HG03066 (cell line): ENCODE data around the gene PLEK2.
"Not testable (repeated sequence)": the region's sequence is repeated elsewhere in the genome, so short reads cannot be mapped to it uniquely, and the experiment has no call there.

Source experiments
- ATAC-seq: cut with Tn5 transposase; IDR thresholded peaks from one replicate; pipeline ENCODE4 v1.9.1; 2021; ENCODE audit warnings: low read depth; ENCODE audit not compliant: unreplicated experiment

Gene PLEK2

GRCh38 chr14:67411820-67412421 is at the start of gene PLEK2:
Gene PLEK2 (minus strand): TSS chr14:67412165. CDS start chr14:67412059, 106 bp downstream.
- no peak for ATAC-seq

GRCh38 chr14:67461341-67461985 is 49.5 kb upstream of the PLEK2 start:
- no peak for ATAC-seq

- no peak for ATAC-seq
Measured at GRCh38 chr14:67459336-67459735, 47.4 kb upstream of the PLEK2 start.

- ATAC-seq: no peak
Measured at GRCh38 chr14:67457782-67458181, 45.8 kb upstream of the PLEK2 start.

GRCh38 chr14:67456732-67457131 is 44.8 kb upstream of the PLEK2 start:
- ATAC-seq: no peak

- no peak for ATAC-seq
Measured at GRCh38 chr14:67453575-67454300, 41.8 kb upstream of the PLEK2 start.

GRCh38 chr14:67451667-67452066 is 39.7 kb upstream of the PLEK2 start:
- ATAC-seq: not testable (repeated sequence)

GRCh38 chr14:67449096-67449495 is 37.1 kb upstream of the PLEK2 start:
- no peak for ATAC-seq

- ATAC-seq: no peak
Measured at GRCh38 chr14:67447033-67447381, 35.0 kb upstream of the PLEK2 start.

- no peak for ATAC-seq
Measured at GRCh38 chr14:67446371-67447032, 34.5 kb upstream of the PLEK2 start.

GRCh38 chr14:67444395-67444794 is 32.4 kb upstream of the PLEK2 start:
- ATAC-seq: no peak

- no peak for ATAC-seq
Measured at GRCh38 chr14:67442139-67442906, 30.4 kb upstream of the PLEK2 start.

- ATAC-seq: no peak
Measured at GRCh38 chr14:67441672-67442071, 29.7 kb upstream of the PLEK2 start.

GRCh38 chr14:67441256-67441655 is 29.3 kb upstream of the PLEK2 start:
- ATAC-seq: no peak

GRCh38 chr14:67440513-67440912 is 28.5 kb upstream of the PLEK2 start:
- ATAC-seq: no peak

- no peak for ATAC-seq
Measured at GRCh38 chr14:67438969-67439368, 27.0 kb upstream of the PLEK2 start.

- no peak for ATAC-seq
Measured at GRCh38 chr14:67436006-67436866, 24.3 kb upstream of the PLEK2 start.

GRCh38 chr14:67435603-67436002 is 23.6 kb upstream of the PLEK2 start:
- no peak for ATAC-seq

- ATAC-seq: no peak
Measured at GRCh38 chr14:67432050-67432564, 20.1 kb upstream of the PLEK2 start.
